Urothelium cell line (cell line): ENCODE data around the gene TBCD.

Source experiments
- DNase-seq: peaks from one replicate; pipeline ENCODE4 v3.0.0; 2011; ENCODE audit warnings: low spot score, mixed read lengths
- FAIRE-seq: peaks from 2 replicates; lab custom pipeline; 2011; peaks lifted over from hg19 to GRCh38; lab: Jason Lieb, UNC

The TBCD gene

DNA sequence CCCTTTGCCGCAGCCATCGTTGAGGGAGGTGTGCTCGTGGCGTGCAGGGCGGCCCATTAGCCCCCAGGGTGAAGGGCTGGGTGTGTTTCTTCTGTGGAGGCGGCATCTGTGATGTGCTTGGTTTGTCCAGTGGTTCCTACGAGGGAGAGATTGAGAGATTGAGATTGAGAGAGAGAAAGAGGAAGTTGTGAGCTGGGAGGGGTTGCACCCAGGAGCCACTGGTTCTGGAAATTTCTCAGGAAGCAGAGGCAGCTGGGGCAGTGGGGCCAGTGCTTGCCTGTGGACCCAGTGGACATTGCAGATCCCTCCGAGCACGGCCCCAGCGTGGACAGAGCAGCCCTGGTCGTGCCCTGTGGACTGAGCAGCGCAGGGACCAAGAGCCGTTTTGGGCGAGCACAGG is 160.0 kb downstream of the TBCD start:
- FAIRE-seq, result no peak
- DNase-seq, result no peak

DNA sequence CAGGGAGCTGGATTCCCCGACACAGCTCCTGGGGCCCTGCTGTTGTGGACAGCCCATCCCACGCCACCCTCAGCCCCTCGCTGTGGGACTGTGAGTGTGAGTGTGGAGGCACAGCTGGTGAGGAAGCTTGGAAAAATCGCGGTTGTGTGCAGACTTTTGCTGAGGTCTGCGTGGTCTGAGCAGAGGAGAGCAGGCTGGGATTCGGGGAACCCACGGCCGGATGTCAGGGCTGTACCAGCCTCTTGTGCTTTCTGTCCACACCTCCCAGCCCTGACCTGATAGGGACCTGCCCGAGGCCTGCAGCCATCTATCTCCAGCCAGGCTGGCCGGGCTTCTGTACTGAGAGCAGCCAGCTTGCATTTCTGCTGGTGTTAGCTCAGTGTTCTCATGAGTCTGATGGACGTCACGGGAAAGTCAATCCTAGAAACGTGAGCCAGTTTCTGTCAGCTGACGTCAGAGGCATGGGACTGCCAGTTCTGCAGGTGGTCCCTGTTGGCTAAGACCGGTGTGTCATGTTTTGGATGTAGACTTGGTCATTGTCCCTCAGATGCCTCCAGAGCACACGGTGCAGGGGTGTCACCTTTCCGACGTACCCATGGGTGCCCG is 160.7 kb downstream of the TBCD start:
- FAIRE-seq, result no peak
- no peak for DNase-seq

DNA sequence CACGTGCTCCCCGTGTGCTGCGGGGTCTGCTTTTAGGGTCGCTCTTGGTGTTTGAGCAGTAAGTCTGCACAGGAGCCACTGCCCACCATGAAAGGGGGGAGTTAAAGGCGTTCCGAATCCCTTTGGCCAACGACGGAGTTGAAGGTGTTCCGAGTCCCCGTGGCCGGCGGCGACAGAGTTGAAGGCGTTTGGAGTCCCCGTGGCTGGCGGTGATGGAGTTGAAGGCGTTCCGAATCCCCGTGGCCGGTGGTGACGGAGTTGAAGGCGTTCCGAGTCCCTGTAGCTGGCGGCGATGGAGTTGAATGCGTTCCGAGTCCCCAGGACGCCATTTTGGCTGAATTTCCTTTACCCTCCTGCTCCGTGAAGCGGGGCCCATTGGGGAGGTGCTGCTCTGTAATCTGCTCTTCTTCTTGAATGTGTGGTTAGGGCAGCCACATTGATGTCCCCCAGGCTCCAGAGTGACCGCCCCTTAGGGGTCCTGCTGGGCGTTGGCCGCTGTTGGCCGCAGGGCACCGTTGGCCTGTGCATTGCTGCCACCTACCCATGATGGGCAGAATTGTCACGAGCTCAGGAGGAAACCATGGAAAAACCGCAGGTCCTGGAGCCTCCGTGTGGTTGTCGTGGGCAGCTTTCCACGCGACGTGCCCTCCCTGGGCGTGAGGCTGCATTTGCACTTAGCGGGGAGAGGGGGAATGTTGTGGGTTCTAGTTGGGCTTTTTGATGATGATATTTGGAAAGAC is 161.6 kb downstream of the TBCD start:
- DNase-seq (peak; percentile 24), FAIRE-seq (no peak)

DNA sequence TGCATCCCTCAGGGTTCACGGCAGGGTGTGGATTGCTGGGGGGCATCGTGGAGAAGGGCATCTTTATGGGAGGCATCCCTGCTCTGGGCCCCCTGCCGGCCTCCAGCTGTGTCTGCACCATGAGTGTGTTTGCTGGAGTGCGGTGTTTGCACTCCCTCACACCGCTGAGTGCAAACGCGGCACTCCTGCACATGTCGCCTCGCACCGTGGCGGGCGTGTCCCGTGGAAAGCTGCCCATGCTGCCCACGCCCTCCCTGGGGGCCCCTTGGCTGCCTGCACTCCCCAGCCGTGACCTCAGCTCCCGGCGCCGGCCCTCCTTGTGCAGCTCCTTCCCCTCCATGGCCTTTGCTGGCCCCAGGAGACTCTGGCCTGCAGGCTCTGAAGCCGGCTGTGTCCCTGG is 162.5 kb downstream of the TBCD start:
- FAIRE-seq, result no peak

DNA sequence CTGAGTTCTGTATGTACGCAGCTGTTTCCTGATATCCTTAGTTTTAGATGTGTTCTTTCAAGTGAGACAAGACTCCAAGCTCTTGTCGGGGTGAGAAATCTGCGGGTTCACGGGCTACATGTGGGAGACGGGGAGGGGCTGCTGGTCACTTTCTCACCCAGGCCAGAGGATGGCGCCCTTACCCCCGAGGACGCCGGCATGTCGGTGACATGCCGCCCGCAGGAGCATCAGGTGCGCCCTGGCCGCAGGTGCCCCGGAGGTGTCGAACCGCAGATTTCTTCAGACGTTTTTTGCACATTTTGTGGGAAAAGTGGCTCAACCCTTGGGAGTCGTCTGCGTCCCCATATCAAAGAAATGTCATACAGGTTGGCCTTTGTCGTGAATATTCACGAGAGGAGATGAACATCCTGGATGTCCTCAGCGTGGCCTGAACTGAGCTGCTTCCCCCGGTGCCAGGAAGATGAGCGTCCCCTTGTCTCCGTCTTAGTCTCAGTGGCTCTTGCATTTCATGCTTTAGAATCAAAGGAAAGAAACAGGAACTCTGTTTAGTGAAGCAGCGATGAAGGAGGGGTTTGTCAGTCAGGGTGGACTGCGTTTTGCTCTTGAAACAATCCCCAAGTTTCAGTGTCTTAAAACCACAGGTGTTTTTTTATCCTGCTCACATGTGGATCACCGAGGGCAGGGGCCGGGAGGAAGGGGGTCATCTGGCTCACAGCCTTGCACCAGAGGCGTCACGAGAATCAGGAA is 163.3 kb downstream of the TBCD start:
- FAIRE-seq, result no peak
- no peak for DNase-seq

More for the DNA sequence above, 162.5 kb downstream of the TBCD start:
- peak; percentile 31 for DNase-seq

DNA sequence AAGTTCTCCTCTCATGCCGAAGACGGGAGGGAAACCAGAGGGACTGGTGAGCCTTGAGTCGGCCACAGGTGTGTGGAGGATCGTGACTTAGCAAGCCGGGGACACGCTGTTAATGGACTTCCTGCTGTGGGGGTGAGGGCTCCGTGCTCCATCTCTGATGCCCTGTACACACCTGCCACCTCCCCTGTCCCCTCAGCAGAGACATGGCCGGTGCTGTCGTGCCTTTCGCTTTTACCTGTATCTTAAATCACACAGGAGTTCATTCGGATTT is 163.8 kb downstream of the TBCD start:
- FAIRE-seq, result no peak

DNA sequence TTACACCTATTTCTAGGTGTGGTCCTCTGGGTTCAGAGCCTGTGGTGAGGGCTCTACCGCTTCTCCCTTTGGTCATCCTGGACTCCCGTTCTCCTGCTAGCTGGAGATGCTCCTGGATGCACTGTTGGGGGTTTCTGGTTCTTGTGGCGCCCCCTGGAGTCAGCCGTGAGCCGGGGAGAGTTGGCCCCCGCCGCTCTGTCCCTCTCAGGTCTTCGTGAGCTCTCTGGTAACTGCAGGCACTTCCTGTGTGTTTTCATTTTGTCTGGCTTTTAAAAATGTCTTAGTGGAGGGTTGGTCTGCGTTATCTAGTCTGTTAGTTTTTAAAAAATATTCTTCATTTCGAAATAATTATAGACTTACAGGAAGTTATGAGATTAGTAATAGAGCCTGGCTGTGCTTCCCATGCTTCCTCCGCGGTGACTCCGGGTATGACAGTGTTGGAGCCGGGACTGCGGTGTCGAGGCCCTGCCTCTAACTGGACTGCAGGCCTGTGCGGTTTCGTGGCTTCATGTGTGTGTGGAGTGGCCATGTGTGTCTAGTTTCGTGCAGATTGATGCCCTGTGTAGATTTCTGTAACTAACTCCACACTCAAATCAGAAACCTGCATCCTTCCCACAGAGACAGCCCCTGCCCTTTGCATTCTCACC is 166.0 kb downstream of the TBCD start:
- DNase-seq, result peak; percentile 34
- FAIRE-seq, result no peak

More for the DNA sequence above, 163.8 kb downstream of the TBCD start:
- DNase-seq, result no peak

DNA sequence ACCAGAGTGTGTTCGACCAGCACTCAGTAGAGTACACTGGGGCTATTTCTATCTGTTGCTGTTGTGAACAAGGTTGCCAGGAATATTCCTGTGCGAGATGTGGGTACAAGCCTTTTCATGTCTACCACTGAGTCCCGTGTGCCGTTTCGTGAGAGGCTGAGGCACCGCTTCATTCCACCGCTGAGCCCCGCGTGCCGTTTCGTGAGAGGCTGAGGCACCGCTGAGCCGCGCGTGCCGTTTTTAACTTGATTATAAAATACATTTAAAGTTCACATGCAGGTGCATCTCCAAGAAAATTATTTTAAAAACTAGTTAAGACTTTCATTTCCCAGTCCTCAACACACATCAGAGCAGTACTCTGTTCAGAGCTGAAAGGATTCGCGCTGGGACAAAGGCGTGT is 166.6 kb downstream of the TBCD start:
- DNase-seq (no peak), FAIRE-seq (no peak)

DNA sequence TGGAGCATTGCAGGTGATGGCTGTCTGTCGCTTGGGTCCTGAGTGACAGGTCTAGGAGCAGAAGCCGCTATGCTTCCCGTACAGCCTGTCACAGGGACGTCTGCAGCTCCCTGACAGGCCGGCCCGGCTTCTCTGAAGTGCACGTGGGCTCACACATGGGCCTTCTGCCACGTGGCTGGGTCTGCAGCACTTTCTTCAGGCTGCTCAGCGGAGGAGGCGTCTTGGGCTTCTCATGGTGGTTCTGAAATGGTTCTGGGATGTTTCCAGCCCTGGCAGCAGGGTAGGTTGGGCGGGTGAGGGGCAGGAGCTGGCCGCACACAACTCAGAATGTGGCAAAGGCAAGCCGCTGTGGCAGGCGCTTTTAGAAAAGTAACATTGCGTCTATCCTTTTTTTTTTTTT is 168.3 kb downstream of the TBCD start:
- DNase-seq (no peak), FAIRE-seq (no peak)

DNA sequence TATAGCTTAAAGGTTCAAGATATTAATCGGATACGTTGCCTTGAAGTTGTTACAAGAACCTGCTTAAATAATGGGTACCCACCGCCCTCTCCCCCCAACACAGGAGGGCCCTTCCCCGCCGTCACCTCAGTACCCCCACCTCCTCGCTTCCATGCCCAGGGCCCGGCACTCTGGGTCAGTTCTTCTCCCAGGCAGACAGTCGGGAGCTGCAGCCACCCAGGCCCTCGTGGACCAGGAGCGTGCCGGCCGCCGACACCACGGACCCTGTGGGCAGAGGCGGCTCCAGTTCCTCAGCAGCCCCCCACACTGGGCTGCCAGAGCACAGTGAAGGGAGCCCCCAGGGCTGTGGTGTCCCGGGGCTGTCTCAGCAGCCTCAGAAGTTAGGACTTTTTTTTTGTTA is 168.8 kb downstream of the TBCD start:
- no peak for DNase-seq
- no peak for FAIRE-seq

DNA sequence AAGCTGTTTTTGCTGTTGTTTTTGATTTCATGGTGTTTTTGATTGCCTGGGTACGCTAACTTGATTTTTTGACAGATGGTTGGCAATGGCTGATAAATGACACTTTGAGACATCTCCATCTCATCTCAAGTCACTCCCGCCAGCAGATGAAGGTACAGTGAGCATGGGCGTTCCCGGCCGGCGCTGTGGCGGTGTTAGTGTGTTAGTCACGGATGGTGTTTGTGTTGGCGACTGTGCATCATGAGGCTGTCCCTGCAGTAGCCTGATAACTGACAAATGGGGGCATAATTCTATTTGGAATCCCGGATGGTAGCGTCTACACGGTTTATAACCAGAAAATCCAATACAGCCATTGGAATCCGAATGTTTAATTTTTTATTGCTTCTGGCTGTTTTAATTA is 169.6 kb downstream of the TBCD start:
- no peak for DNase-seq
- no peak for FAIRE-seq

DNA sequence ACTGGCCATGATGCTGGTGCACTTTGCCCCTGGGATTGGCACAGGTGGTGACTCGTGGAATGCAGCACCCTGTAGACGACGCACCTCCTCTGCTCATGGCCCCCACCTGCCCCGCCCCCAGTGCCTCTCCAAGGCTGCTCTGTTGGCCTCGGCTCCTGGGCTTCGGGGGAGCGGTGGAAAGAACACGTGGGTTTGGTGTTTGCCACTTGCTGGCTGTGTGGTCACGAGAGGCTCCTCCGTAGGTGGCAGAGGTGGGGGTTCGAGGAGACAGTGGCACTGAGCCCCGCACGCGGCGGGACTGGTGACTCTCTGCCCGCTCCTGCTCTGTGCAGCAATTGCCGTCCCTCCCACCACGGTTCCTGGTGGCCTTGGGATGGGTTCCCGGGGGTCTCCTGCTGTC is 170.8 kb downstream of the TBCD start:
- FAIRE-seq, result no peak
- no peak for DNase-seq

DNA sequence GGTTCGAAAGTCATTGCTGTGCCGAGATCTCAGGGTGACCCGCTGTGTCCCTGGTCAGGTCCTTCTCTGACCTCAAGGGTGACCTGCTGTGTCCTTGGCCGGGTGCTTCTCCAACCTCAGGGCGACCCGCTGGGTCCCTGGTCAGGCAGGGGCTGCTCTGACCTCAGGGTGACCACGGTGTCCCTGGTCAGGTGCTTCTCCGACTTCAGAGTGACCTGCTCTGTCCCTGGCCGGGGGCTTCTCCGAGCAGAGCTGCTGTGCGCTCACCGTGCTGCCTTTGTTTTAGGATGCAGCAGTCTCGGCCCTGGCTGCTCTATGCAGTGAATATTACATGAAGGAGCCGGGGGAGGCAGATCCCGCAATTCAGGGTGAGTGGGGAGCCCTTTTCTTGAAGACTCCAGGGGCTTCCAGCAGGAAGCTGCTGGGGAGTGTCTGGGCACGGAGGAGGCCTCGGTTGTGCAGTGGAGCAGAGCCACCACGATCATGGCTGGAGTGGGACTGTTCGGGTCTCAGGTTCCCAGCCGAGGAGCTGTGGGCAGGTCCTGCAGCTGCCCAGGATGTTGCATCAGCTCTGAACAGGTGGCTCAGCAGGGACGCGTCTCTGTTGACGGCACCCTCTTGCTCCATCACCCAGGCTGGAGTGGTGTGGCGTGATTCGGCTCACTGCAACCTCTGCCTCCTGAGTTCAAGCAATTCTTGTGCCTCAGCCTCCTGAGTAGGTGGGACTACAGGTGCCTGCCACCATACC is 171.7 kb downstream of the TBCD start:
- FAIRE-seq (no peak), DNase-seq (no peak)

DNA sequence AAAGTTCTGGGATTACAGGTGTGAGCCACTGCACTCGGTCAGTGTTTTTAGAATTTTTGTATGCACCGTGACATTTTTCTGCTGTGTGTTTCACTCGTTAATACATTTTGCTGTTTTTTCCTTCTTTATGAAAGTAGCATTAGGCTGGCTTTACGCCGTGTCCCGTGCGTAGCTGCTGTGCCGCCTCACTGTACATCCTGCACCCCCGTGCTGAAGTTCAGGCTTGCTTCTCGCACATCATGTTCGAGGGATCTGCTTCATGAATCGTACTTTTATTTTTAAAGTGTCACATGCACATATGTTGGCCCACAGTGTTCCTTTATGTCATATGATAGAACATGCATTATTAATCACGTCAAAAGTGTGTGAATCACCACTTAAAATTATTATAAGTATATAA is 172.3 kb downstream of the TBCD start:
- DNase-seq (no peak), FAIRE-seq (no peak)

DNA sequence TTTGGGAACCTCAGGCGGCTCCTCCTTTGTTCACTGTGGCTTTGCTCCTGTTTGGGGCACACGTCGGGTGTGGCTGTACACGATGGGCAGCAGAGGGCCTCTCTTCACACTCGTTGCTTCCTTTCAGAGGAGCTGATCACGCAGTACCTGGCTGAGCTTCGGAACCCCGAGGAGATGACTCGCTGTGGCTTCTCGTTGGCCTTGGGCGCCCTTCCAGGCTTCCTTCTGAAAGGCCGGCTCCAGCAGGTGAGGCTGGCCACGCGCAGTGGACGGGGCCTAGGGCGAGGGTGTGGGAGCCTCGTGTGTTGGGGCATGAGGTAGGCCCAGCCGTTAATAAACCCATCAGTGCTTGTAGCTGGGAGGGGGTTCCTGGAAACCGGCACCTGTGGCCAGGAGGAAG is 172.9 kb downstream of the TBCD start:
- FAIRE-seq, result no peak
- no peak for DNase-seq

DNA sequence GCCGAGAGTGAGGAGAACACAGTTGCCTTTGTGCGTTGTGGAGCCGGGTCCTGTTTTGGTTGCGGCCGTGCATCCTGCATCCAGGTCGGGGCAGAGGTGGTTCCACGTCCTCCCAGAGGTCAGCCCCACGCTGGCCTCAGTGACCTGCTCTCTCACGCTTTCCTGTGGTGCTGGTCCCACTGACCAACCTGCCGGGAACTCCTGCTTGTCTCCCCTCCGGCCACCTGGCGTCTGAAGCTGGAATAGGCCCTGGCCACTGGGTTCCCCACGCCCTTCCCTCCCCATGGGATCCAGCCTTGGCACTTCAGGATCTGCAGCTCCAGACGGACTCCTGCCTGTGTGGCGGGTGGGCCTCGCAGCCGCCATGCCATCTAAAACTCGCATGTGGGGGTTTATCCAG is 173.5 kb downstream of the TBCD start:
- FAIRE-seq (peak; percentile 70), DNase-seq (no peak)

DNA sequence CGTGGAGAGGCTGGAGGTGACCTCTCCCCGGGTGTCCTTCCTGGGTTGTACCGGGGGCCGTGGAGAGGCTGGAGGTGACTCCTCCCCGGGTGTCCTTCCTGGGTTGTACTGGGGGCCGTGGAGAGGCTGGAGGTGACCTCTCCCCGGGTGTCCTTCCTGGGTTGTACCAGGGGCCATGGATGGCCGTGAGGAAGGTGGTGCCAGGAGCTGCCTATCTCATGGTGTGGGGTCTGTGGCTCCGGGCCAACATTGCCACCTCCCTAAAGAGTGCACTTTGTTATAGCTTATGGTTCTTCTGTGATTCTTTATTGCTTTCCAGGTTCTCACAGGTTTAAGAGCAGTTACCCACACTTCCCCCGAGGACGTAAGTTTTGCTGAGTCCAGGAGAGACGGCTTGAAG is 174.2 kb downstream of the TBCD start:
- FAIRE-seq (peak; percentile 46), DNase-seq (no peak)

DNA sequence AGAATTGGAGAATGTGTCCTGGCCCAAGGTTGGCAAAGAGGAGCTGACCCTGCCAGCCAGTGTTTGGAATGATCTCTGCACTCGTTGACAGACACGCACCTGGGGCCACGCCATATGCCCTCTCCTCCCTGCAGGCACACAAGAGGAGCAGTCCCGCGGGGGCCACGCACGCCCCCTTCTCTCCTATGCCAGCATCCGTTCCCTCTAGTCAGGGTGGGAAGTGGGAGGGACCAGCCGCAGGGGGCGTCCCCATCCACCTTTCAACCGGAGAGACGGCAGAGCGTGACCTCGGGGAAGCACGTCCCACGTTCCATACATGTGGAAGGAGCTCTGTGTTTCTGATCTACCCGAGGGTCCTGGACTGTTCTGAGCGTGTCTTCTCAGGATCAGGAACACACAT is 174.9 kb downstream of the TBCD start:
- no peak for DNase-seq
- FAIRE-seq, result peak; percentile 50

DNA sequence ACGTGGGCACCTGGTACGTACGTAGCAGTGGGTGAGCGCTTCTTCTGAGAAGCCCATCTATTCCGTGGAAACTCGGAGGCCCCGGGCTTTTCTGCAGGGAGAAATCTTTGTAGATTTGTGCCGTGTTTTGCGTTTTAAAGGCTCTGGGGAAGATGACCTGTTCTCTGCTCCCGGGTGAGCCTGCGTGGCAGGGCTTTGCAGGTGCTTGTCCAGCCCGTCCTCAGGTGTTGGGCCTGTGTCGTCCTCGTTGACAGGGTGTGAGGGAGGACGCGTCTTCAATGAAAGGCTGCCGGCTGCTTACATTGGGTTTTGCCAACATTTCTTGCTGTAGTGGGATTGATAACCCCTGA is 175.4 kb downstream of the TBCD start:
- DNase-seq, result no peak
- no peak for FAIRE-seq

DNA sequence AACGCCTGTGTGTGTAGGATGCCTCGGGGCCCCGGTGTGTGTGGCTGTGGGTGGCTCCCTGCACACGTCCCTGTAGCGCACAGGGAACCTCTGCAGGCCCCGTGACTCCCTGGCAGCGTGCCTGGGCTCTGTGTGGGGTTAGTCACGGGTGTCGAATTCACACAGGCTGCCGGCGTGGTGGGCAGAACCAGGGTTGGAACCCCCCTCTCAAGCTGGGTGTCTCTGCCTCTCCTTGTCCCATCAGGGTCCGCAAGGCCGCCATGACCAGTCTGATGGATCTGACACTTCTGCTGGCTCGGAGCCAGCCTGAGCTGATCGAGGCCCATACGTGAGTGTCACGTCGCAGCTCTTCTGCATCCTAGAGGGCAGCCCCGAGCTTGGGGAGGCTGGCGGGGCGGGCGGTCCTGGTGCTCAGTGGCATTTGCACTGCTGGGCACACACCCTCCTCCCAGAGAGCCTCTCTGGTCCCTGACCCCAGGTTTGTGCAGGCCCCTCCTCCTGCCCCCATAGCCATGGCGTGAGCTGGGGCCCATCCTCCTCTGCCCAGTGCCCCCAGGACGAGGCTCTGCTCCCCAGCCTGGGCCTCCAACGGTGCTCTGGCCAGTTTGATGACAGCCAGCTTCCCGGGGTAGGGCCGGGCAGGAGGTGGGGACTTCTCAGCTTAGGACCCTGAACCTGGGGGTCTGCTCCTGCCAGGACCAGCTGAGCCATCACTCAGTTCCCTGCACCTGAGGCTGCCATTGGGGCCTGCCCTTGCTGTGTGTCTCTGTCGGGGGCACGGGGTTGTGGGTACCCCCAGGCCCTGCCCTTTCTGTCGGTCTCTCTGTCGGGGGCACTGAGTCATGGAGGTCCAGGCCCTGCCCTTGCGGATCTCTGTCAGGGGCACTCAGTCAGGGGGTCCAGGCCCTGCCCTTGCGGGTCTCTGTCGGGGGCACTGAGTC is 176.1 kb downstream of the TBCD start:
- FAIRE-seq (no peak), DNase-seq (no peak)
